ENCODE data around the gene UBE2O. TPM values are rescaled to one million over a fixed set of nuclear protein-coding genes. Genes with fewer than 3 reads are reported as not detected.
A peak's percentile ranks its signal among the peaks of the same experiment; 100 is the strongest.

Gene UBE2O
- total RNA-seq, 2 donors from 2014 or later = 45.4 to 46.5 TPM

DNA sequence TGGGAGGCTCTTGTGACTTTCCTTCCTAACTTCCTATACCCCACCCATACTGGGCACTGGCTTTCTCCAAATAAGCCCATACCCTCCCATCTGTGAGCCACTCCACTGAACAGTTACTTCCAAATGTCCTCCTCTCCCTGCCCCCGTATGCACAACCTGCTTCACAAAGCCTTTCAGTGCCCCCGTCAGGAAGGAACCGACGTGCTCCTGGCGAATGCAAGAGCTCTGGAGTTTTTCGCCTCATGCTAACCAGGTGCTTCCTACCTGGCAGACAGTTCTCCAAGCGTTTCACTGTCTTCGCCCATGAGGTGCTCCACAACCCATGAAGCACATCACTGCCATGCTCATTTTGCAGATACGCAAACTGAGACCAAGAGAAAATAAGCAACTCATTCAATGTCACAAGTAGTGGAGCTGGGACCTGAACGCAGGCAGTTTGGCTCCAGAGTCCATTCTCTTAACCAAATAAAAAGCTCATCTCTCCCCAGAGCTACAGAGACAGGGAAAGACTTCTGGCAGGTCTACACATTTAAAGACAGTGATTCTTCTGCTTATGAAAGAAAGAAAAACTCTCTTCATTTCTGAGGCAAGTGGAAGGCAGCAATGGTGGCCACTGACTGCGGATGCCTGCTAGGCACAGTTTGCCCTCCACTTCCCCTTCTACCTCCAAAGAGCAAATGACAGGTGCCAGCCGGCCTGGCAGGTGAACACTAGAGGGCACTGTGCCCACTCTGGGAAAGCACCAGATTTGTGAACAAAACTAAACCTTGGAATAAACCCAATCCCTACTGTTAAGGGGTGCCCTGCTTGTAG, 44.7 kb downstream of the UBE2O start:
- no peak overlapping the region for H3K9ac ChIP-seq (ENCODE audit: extremely low read depth, low read length, poor library complexity, severe bottlenecking)
- no peaks in the 10 kb centered on the region for H3K9me3 ChIP-seq (ENCODE audit: control insufficient read depth, low read length)
- Mint-ChIP-seq H3K27ac (no peak overlapping the region), H3K36me3 (ENCODE audit: low read depth) (peaks cover 27% of the 10 kb centered on the region), H3K4me1 (no peaks in the 10 kb centered on the region), H3K9me3 (no peaks in the 10 kb centered on the region), H3K27me3 (ENCODE audit: insufficient read depth) (no peaks in the 10 kb centered on the region), H3K4me3 (no peak overlapping the region)
- H3K27me3 ChIP-seq (ENCODE audit: control insufficient read depth, insufficient read depth, low read length, poor library complexity, severe bottlenecking) = no peaks in the 10 kb centered on the region
- H3K36me3 ChIP-seq (ENCODE audit: control insufficient read depth, insufficient read depth, low read length) = peaks cover 18% of the 10 kb centered on the region
- H3K4me1 ChIP-seq (ENCODE audit: control insufficient read depth, insufficient read depth, low read length) = no peaks in the 10 kb centered on the region
- 80 to 95% methylated on average over 10 to 12 of the region's 12 CpGs for WGBS, 2 experiments (ENCODE audit: insufficient coverage in 1 of 2, insufficient read length in 1 of 2)
- TF ChIP-seq, protein P1, sequence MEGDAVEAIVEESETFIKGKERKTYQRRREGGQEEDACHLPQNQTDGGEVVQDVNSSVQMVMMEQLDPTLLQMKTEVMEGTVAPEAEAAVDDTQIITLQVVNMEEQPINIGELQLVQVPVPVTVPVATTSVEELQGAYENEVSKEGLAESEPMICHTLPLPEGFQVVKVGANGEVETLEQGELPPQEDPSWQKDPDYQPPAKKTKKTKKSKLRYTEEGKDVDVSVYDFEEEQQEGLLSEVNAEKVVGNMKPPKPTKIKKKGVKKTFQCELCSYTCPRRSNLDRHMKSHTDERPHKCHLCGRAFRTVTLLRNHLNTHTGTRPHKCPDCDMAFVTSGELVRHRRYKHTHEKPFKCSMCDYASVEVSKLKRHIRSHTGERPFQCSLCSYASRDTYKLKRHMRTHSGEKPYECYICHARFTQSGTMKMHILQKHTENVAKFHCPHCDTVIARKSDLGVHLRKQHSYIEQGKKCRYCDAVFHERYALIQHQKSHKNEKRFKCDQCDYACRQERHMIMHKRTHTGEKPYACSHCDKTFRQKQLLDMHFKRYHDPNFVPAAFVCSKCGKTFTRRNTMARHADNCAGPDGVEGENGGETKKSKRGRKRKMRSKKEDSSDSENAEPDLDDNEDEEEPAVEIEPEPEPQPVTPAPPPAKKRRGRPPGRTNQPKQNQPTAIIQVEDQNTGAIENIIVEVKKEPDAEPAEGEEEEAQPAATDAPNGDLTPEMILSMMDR (conservative IDR thresholded peaks at IDR 0.05) = peak; percentile 95
- H3K27ac ChIP-seq (ENCODE audit: low read depth, low read length) = no peak overlapping the region
- H3K4me3 ChIP-seq (ENCODE audit: low read length) = no peak overlapping the region
- peak; percentile 94 for DNase-seq

DNA sequence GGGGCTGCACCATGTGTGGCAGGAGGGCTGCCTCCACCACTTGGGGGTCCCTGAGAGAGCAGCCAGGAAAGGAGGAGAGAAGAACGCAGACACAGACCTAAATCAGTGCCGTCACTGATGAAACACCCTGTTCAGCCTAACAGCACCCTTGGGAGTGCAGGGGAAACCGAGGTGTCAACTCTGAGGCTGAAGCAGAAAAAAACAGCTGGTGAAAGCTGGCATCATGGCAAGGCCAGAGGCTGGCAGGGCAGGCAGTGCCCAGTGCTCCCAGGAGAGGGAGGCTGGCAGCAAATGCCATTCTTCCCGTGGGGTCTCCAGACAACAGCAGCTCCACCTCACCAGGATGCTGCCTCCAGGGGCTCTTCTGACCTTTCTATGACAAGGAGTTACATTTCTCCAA, 45.4 kb downstream of the UBE2O start:
- Histone ChIP-seq H3K27ac (ENCODE audit: low read depth, low read length) (no peak overlapping the region), H3K4me1 (ENCODE audit: control insufficient read depth, insufficient read depth, low read length) (no peaks in the 10 kb centered on the region), H3K9me3 (ENCODE audit: control insufficient read depth, low read length) (no peaks in the 10 kb centered on the region), H3K9ac (ENCODE audit: extremely low read depth, low read length, poor library complexity, severe bottlenecking) (no peak overlapping the region), H3K27me3 (ENCODE audit: control insufficient read depth, insufficient read depth, low read length, poor library complexity, severe bottlenecking) (no peaks in the 10 kb centered on the region), H3K36me3 (ENCODE audit: control insufficient read depth, insufficient read depth, low read length) (peaks cover 17% of the 10 kb centered on the region), H3K4me3 (ENCODE audit: low read length) (no peak overlapping the region)
- peaks cover 31% of the 10 kb centered on the region for H3K36me3 Mint-ChIP-seq (ENCODE audit: low read depth)
- TF ChIP-seq, protein P1 (conservative IDR thresholded peaks at IDR 0.05) = no peak
- H3K4me1 Mint-ChIP-seq = no peaks in the 10 kb centered on the region
- no peak overlapping the region for H3K27ac Mint-ChIP-seq
- H3K27me3 Mint-ChIP-seq (ENCODE audit: insufficient read depth) = no peaks in the 10 kb centered on the region
- H3K4me3 Mint-ChIP-seq = no peak overlapping the region
- no peaks in the 10 kb centered on the region for H3K9me3 Mint-ChIP-seq
- DNase-seq = no peak
- 91 to 93% methylated on average over 4 of the region's 4 CpGs for WGBS, 2 experiments (ENCODE audit: insufficient coverage in 1 of 2, insufficient read length in 1 of 2)

DNA sequence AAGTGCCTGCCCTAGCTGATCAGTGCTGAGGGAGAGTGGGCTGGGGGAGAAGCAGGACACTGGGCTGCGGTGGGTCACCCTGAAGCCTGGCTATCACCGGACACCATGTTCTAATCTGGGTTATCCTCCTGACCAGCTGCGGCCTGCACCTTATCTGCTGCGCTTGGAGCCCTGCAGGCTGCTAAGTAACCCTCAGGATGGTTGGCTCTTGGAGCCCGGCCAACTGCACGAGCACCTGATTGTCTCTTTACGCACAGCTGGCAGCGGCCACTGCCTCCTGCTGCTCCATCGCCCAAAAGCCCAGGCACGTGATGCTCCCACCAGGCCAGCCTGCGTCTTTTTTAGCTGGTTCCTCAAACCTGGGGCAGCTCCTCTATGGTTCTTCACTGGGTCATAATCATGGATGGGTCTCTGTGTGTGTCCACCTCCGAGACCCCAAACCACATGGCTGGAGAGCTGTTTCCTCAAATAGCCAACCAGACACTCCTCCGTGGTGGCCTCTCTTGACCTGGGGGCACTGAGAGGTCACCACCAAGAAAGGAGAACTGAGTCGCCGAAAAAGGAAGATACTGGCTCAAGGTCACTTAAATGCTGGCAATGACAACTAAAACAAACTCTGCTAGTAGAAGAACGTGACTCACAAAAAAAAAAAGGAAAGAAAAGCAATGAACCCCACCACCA, 46.8 kb downstream of the UBE2O start:
- TF ChIP-seq, protein P1 (conservative IDR thresholded peaks at IDR 0.05) = no peak
- Mint-ChIP-seq H3K4me3 (no peak overlapping the region), H3K4me1 (no peaks in the 10 kb centered on the region), H3K9me3 (no peaks in the 10 kb centered on the region), H3K27me3 (ENCODE audit: insufficient read depth) (no peaks in the 10 kb centered on the region), H3K27ac (peak overlapping the region; percentile 40), H3K36me3 (ENCODE audit: low read depth) (peaks cover 40% of the 10 kb centered on the region)
- WGBS, 2 experiments (ENCODE audit: insufficient coverage in 1 of 2, insufficient read length in 1 of 2) = 93 to 99% methylated on average over 9 to 16 of the region's 16 CpGs
- Histone ChIP-seq H3K36me3 (ENCODE audit: control insufficient read depth, insufficient read depth, low read length) (peaks cover 29% of the 10 kb centered on the region), H3K4me1 (ENCODE audit: control insufficient read depth, insufficient read depth, low read length) (no peaks in the 10 kb centered on the region), H3K4me3 (ENCODE audit: low read length) (no peak overlapping the region), H3K27ac (ENCODE audit: low read depth, low read length) (no peak overlapping the region), H3K27me3 (ENCODE audit: control insufficient read depth, insufficient read depth, low read length, poor library complexity, severe bottlenecking) (no peaks in the 10 kb centered on the region), H3K9me3 (ENCODE audit: control insufficient read depth, low read length) (no peaks in the 10 kb centered on the region), H3K9ac (ENCODE audit: extremely low read depth, low read length, poor library complexity, severe bottlenecking) (no peak overlapping the region)
- DNase-seq = no peak

Data from endodermal cell (in vitro differentiated cells).